ENCODE measurements around the gene PTCD3.

The PTCD3 gene

DNA sequence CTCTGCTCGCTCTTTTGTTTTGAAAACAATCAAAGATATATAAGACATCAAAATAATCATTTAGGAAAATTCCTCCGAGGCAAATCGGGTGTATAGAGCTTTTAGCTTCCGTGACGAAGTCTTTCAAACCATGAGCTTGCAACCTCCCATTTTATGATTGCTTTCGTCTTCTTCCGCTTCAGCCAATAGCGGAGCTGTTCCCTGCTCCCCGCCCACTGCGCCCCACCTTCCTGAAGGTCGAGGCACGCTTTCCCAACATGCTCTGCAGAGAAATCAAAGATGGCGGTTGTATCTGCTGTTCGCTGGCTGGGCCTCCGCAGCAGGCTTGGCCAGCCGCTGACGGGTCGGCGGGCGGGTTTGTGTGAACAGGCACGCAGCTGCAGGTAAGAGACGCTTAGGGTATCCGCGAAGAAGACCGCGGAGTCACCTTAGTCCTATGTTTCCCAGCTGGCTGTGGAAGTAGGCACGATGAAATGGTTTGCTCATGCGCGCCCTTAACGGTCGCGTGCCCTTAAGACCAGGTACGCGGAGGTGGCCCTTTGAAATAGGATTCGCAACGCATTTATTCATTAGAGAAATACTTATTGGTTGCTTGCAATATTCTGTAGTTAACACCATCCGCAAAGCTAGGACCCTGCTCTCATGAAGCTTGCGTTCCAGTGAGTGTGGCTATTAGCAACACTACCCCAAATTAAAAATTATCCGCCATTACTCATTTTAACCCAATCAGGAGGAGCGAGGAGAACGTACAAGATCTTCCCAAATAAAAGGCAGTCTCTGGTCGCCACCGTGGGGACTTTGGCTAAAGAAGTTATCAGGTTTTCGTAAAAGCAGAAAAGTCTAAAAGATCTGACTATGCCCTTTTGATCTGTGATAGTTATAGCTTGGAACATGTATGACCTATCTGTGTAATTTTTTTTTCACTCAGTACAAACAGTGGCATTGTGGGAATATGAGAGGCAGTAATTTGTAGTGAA lies at the start of gene PTCD3:
Gene PTCD3 (plus strand): TSS at position 267 of the 977 bp plus-strand sequence. CDS start 13 bp downstream, at position 280.
- DNase-seq, result peak; percentile 94 to 95

- no peak for DNase-seq
Measured at GRCh38 chr2:86056590-86057331, 49.3 kb upstream of the PTCD3 start.

DNA sequence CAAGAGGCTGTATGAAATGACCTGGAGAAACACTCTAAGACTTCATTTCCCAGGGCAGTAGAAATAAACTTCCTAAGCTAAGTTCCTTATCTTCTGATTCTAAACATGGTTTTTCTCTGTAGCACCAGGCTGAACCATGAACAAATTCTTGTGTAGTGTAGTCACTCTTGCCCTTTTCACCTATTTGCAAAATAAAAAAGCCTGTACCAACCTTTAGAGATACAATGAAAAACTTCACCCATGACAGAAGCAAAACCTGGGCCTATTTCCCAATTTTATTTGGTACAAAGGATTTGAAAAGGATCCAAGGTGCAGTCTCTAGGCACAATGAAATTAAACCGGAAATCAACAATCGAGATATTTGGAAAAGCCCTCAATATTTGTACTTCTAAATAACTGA lies 44.0 kb upstream of the PTCD3 start:
- DNase-seq, result no peak

GRCh38 chr2:86064006-86064405 lies 42.0 kb upstream of the PTCD3 start:
- DNase-seq, result no peak

- no peak for DNase-seq
Measured at GRCh38 chr2:86065512-86065911, 40.5 kb upstream of the PTCD3 start.

GRCh38 chr2:86066007-86066578 lies 39.9 kb upstream of the PTCD3 start:
- DNase-seq, result no peak

GRCh38 chr2:86066915-86067314 lies 39.1 kb upstream of the PTCD3 start:
- DNase-seq, result no peak

- DNase-seq, result peak; percentile 53 to 58
Measured at GRCh38 chr2:86068136-86068588, 37.9 kb upstream of the PTCD3 start.

DNA sequence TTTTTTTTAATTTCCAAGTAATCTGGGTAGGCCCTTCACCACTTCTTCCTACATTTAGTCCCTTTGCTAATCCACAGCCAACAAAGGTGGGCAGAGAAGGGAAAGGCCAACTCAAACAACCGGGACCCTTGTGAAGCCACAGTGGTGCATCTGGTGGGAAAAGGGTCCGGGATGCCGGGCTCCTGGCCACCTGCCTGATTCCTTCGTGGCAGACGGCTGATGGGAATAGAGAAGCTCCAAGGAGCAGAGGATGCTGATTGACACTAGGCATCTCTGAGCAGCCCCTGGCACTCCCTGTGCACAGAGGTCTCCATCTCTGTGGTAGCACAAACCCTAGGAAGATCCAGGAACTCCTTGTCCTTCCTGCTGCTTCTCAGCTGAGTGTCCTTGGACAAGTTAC lies 37.4 kb upstream of the PTCD3 start:
- no peak for DNase-seq

DNA sequence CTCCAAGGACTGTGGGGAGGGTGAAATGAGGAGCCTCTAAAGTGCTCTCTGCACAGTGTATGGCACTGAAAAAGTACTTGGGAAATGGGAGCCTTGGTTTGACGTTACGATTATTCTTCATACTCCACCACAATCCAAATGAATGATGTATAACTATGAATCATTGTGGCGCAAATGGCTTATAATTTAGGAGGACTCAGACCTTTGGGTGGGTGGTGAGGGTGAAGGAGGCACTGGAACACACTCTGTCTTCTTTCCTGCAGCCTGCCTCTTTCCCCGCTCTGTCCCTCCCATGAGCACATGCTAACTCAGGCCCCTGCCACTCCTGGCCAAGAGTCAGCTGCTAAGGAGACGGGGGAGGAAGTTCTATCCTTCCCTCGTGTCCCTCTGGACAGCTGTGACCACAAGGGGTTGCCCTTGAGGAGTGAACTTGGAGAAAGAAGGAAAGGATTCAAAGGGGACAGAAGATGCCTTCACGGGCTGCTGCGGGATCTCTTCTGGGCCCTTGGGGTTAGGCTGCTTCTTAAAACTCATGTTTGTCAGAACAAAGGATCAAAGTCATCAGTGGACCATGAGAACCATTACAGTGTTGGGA lies 36.8 kb upstream of the PTCD3 start:
- DNase-seq, result no peak

DNA sequence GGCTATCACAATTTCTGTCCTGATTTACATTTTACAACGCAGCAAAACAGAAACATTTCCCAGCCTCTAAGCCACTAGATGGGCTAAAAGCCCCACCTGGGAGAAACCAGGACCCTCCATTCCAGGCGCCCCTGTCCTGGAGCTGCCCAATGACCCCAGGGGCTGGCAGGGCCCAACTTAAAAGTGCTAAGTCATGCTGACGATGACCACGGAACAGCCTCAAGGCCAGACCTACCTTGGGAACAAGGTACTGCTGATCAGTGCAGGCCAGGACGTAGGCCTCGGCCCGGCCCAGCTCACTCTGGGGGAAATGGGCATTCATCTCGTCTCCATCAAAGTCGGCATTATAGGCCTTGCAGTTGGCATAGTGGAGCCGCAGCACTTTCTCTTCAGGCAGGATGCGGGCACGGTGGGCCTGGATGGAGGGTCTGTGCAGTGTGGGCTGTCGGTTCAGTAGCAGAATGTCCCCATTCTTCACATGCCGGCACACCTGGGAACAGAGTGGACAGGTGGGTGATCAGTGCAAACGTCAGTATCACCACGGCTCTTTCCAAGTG lies 36.2 kb upstream of the PTCD3 start:
- DNase-seq, result no peak

DNA sequence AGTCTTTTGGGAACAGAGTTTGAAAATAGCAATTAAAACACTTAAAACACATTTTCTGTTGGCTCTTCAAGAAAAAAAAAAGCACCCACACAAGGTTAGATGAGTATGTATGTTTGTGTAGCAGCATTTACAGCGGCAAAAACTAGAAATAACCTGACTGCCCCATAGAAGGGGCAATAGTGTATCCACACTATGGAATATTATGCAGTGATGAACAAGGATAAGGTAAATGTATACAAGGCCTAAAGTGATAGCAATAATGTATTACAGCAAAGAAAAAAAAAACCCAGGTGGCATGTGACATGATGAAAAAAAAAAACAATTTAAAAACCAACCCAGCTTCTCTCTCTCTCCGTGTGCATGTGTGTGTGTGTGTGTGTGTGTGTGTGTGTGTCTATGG lies 35.2 kb upstream of the PTCD3 start:
- DNase-seq, result no peak

DNA sequence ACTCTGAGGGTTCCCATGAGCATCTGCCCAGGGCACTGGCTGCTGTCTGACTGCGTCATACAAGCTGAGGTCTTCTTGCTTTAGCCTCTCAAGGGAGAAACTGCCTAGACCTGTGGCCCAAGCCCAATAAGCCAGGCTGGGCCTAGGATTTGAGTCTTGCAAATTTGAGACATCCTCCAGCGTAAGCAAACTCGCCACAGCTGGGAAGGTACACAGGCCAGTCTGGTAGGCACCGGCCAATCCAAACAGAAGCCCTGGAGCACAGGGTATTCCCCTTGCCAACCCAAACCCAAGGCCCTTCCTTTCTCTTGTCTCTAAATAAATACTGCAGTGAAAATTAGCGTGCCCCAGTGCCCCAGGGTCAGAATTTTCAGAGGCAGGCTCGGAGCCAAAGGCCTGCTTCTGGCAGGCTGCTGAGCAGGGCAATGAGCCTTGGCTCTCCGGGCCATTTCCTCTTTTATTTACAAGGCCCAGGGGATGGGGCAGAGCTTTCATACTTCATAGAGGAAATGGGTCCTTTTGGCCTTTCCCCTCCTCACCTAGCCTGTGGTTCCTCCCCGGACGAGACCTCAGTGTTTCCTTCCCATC lies 33.7 kb upstream of the PTCD3 start:
- no peak for DNase-seq

GRCh38 chr2:86073225-86073624 lies 32.8 kb upstream of the PTCD3 start:
- no peak for DNase-seq

- no peak for DNase-seq
Measured at GRCh38 chr2:86074256-86074655, 31.8 kb upstream of the PTCD3 start.

DNA sequence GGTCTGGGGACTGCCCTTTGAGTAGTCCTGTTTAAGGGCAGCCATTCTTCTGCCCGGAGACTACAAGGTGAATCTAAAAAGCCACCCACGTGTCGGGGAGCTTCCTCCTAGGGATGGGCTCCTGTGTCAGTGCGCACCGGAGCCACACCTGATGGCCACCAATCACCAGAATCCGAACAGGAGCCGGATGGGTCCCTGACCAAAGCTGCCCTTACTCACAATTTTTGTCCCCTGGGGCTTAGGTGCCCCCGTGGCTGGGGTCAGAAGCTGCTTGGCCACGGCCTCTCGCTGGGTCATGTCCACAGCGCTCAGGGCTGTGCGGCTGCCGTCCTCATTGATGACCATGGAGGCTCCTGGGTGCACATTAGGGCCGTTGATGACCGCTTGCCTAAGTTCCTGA lies 31.2 kb upstream of the PTCD3 start:
- no peak for DNase-seq

- no peak for DNase-seq
Measured at GRCh38 chr2:86075886-86076285, 30.1 kb upstream of the PTCD3 start.

GRCh38 chr2:86078774-86079545 lies 27.1 kb upstream of the PTCD3 start:
- DNase-seq, result no peak

- DNase-seq, result peak; percentile 83 to 85
Measured at GRCh38 chr2:86079981-86080911, 25.8 kb upstream of the PTCD3 start.

DNA sequence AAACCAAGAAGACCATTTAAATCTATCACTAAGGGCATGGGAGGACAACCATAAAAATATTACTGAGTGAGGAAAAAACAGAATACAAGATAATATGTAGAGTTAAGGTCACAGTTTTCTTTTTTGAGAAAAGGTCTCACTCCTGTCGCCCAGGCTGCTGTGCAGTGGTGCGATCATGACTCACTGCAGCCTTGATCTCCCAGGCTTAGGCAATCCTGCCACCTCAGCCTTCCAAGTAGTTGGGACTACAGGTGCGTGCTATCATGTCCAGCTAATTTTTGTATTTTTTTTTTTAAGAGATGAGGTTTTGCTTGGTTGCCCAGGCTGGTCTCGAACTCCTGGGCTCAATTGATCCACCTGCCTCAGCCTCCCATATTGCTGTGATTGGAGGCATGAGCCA lies 24.3 kb upstream of the PTCD3 start:
- no peak for DNase-seq
